Muscle layer of duodenum (tissue), 2 donors: ENCODE data around the gene C1orf35.
"Not testable (repeated sequence)": the region's sequence is repeated elsewhere in the genome, so short reads cannot be mapped to it uniquely, and the experiment has no call there.

Experiments
- H3K27ac ChIP-seq: one replicate; pipeline ENCODE4 v1.7.0; 2013; ENCODE audit warnings: mild to moderate bottlenecking, low read length
- H3K27me3 ChIP-seq: one replicate; pipeline ENCODE4 v1.7.0; 2013; ENCODE audit warnings: low read depth, mild to moderate bottlenecking, control low read depth, low read length
- H3K36me3 ChIP-seq, 2 donors: one replicate each; pipeline ENCODE4 v1.7.0; 2013; ENCODE audit warnings: low read length in 2 of 2, control low read depth in 1 of 2, mild to moderate bottlenecking in 1 of 2; ENCODE audit not compliant: insufficient read depth in 2 of 2, control insufficient read depth in 1 of 2
- H3K4me1 ChIP-seq, 2 donors: one replicate each; pipeline ENCODE4 v1.7.0; 2013; ENCODE audit warnings: low read length in 2 of 2, mild to moderate bottlenecking in 2 of 2, control low read depth in 1 of 2, moderate library complexity in 1 of 2; ENCODE audit not compliant: insufficient read depth in 2 of 2, control insufficient read depth in 1 of 2
- H3K4me3 ChIP-seq, 2 donors: one replicate each; pipeline ENCODE4 v1.7.0; 2013; ENCODE audit warnings: low read length in 2 of 2, low read depth in 1 of 2, mild to moderate bottlenecking in 1 of 2
- H3K9me3 ChIP-seq, 2 donors: one replicate each; pipeline ENCODE4 v1.7.0; 2013; ENCODE audit warnings: low read length in 2 of 2, control low read depth in 1 of 2, mild to moderate bottlenecking in 1 of 2; ENCODE audit not compliant: control insufficient read depth in 1 of 2
- donor health status: healthy.

C1orf35 gene

DNA sequence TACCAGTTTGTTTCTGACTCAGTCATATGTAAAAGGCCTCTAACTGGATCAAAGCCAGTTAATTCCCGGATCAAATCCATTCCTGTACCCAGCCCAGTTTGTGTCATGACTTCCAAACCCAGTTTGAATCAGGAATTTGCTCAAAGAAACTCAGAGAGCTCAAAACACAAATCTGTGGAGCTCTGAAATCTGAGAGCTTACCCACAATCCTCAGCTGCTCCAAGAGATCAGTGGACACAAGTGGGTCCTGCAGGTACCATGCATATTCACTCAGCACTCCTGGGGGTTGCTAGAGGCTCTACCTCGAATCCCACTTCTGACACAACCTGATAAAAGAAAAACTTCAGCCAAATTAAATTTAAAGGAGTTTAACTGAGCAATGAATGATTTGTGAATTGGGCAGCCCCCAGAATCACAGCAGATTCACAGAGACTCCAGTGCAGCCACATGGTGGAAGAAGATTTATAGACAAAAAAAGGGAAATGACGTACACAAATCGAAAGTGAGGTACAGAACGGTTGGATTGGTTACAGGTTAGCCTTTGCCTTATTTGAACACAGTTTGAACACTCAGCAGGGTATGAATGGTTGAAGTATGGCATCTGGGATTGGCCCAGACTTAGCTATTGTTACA, 17.8 kb upstream of the C1orf35 start:
- Histone ChIP-seq H3K9me3 (no peaks in the 10 kb centered on the region), H3K4me1 (no peaks in the 10 kb centered on the region), H3K36me3 (no peaks in the 10 kb centered on the region), H3K27me3 (no peaks in the 10 kb centered on the region), H3K27ac (no peak overlapping the region), H3K4me3 (no peak overlapping the region)

DNA sequence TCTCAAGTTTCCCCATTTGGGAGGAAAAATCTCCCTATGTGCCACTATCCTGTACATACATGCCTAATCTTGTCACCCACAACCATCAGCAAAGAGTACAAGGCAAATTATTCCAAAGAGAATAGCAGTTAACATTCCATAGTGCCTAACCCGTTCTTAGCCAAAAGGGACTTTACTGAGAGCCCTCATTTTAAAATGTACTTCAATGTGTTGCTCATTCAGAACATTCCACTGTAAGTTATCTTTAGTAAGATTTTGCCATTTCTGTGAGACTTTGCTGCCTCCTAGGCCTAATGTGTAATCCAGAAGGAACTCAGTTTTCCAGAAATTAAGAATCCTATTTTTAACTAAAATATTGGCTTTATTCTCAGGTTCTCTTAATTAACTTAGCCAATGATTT, 17.2 kb upstream of the C1orf35 start:
- Histone ChIP-seq H3K4me1 (no peaks in the 10 kb centered on the region), H3K27me3 (no peaks in the 10 kb centered on the region), H3K9me3 (no peaks in the 10 kb centered on the region), H3K4me3 (no peak overlapping the region), H3K36me3 (no peaks in the 10 kb centered on the region), H3K27ac (no peak overlapping the region)

DNA sequence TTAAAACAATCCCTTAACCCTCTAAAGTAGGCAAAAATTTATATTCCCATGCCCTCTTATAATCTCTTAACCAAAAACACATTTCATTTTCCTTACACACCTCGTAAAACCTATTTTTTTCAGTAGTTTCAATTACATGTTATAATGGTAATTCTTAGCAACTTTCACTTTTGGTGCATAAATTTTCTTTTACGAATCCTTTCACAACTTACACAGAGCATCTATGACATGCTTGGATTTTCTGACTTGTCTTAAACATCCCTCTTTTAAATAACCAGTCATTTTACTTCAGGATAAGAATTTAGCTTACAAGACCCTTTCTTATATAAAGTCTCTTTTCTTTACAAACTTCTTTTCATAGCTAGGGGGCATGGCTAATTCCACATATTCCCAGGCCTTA, 14.9 kb upstream of the C1orf35 start:
- Histone ChIP-seq H3K36me3 (no peaks in the 10 kb centered on the region), H3K9me3 (no peaks in the 10 kb centered on the region), H3K27me3 (no peaks in the 10 kb centered on the region), H3K4me3 (no peak overlapping the region), H3K4me1 (no peaks in the 10 kb centered on the region), H3K27ac (no peak overlapping the region)

DNA sequence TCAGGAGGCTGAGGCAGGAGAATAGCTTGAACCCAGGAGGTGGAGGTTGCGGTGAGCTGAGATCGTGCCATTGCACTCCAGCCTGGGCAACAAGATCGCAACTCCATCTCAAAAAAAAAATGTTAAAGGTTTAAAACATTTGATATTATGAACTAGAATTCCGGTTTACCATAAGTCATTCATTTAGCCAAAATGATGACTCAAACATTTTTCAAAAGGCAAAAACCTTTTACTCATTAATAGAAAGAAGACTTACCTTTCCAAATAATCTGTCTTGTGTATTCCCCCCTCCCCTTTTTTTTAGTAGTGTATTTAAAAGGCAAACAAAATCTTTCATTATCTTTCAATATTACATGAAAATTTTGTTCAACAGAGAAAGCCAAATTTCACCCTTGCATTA, 14.2 kb upstream of the C1orf35 start:
- Histone ChIP-seq H3K4me1 (no peaks in the 10 kb centered on the region), H3K36me3 (no peaks in the 10 kb centered on the region), H3K27ac (no peak overlapping the region), H3K4me3 (no peak overlapping the region), H3K9me3 (no peaks in the 10 kb centered on the region), H3K27me3 (no peaks in the 10 kb centered on the region)

DNA sequence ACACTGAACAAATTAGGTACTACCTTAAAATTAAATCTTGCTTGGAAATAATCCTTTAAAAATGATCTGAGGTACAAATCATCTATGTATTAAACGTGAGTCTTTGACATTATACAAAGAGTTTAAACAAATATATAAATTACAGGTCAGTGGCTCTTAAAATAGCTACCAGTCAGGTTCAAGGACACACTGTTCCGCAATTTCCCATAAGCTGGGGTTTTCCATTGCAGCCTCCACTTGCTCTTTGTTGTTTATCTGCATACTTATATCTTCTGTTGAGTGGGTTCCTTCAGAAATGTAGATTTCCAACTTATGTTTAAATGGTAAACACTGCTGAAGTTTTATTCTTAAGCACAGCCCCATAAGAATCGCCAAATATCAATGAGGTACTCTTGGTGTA, 11.7 kb upstream of the C1orf35 start:
- H3K27ac ChIP-seq: no peak overlapping the region
- H3K4me3 ChIP-seq: no peak overlapping the region
- H3K27me3 ChIP-seq: no peaks in the 10 kb centered on the region

DNA sequence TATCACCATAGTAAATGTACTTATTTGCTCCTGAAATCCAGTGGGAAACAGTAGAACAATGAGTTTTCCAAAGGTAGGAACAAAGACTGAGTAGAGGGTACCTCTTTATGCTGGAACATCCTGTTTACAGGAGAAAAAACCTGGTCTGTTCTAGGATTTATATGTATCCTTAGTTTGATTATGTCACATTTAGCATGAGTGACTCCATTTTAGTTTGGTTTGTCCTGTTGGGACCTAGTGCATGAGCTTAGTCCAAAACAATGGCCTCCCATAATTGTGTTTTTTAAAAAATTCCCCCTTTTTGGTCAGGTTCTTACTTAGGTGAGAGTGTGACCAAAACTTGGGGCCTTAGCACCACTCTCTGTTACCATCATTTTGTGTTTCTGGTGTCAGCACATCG, 9.5 kb upstream of the C1orf35 start:
- no peaks in the 10 kb centered on the region for H3K27me3 ChIP-seq
- H3K4me3 ChIP-seq: no peak overlapping the region
- peaks cover 0 to 17% of the 10 kb centered on the region in 2 donors for H3K4me1 ChIP-seq
- H3K36me3 ChIP-seq: peaks cover 0 to 4% of the 10 kb centered on the region in 2 donors
- H3K9me3 ChIP-seq: no peaks in the 10 kb centered on the region
- no peak overlapping the region for H3K27ac ChIP-seq

More for the DNA sequence above, 11.7 kb upstream of the C1orf35 start:
- no peaks in the 10 kb centered on the region for H3K36me3 ChIP-seq
- H3K9me3 ChIP-seq: no peaks in the 10 kb centered on the region
- peaks cover 0 to 5% of the 10 kb centered on the region in 2 donors for H3K4me1 ChIP-seq

DNA sequence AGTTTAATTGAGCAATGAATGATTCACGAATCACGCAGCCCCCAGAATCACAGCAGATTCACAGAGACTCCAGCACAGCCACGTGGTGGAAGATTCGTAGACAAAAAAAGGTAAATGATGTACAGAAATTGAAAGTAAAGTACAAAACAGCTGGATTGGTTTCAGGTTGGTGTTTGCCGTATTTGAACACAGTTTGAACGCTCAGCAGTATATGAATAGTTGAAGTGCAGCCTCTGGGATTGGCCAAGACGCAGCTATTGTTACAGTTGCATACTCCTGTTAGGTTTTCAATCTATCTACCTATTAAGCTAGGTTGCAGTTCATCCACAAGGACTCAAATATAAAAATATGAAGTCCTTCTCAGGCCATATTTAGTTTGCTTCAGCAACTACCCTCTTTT, 9.0 kb upstream of the C1orf35 start:
- H3K9me3 ChIP-seq: no peaks in the 10 kb centered on the region
- H3K27ac ChIP-seq: no peak overlapping the region
- H3K4me3 ChIP-seq: no peak overlapping the region
- H3K27me3 ChIP-seq: no peaks in the 10 kb centered on the region
- peaks cover 0 to 8% of the 10 kb centered on the region in 2 donors for H3K36me3 ChIP-seq
- peaks cover 0 to 18% of the 10 kb centered on the region in 2 donors for H3K4me1 ChIP-seq

DNA sequence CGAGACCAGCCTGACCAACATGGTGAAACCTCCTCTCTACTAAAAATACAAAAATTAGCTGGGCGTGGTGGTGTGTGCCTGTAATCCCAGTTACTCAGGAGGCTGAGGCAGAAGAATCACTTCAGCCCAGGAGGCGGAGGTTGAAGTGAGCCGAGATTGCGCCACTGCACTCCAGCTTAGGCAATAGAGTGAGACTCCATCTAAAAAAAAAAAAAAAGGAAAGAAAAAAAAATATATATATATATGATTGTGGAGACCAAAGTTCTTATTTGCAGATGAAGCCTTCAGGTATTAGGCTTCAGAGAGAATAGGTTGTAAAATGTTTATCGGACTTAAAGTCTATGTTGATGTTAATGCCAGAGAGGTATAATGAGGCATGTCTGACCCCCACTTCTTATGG, 8.2 kb upstream of the C1orf35 start:
- not testable (repeated sequence) for H3K27me3 ChIP-seq, H3K4me3 ChIP-seq, H3K9me3 ChIP-seq, H3K27ac ChIP-seq
- Histone ChIP-seq H3K36me3 (peaks cover 3 to 17% of the 10 kb centered on the region in 2 donors), H3K4me1 (peaks cover 0 to 18% of the 10 kb centered on the region in 2 donors)

DNA sequence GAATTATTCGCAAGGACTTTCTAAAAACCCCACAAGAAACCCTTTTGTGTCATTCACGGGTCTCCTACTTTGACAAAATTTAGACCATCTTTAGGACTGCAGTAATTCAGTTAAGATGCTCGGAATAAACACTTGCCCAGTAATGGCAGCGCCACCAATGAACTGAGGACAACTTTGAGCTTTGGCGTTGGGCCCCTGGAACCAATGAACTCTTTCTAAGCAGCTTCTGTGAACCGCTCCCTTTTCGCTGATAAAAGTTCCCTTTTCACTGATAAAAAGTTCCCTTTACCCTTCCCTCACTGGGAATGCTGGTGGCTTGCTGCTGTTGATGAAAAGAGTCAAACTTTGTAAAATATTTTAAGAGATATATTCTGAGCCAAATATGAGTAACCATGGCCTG, 7.4 kb upstream of the C1orf35 start:
- H3K27ac ChIP-seq: peak overlapping the region; percentile 94
- H3K36me3 ChIP-seq: peaks cover 3 to 25% of the 10 kb centered on the region in 2 donors
- no peaks in the 10 kb centered on the region for H3K9me3 ChIP-seq
- peaks cover 0 to 18% of the 10 kb centered on the region in 2 donors for H3K4me1 ChIP-seq
- peak overlapping the region; percentile 82 to 96 for H3K4me3 ChIP-seq
- H3K27me3 ChIP-seq: no peaks in the 10 kb centered on the region

DNA sequence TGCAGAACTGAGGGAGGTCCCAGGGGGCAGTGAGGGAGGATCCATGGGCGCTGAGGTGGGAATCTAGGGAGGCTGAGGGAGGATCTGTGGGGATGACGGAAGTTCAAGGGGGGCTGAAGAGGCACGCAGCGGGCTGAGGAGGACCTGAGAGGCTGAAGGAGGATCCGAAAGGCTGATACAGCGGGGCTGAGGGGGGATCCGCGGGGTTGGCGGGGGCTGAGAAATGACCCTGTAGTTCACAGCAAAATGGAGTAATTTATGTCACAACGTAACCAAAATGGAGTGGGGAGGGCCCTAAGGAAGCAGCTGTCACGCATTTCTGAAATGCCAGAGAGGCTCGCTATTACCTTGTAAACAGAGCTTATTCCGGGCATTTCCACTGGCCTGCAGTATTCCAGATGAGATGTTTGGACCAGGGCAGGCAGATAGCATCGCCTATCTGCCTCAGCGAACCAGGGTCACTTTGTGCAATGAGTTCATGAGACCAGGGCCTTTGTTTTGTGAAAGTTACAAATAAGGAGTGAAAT, 6.9 kb upstream of the C1orf35 start:
- Histone ChIP-seq H3K27ac (peak overlapping the region; percentile 94), H3K27me3 (no peaks in the 10 kb centered on the region), H3K4me1 (peaks cover 0 to 18% of the 10 kb centered on the region in 2 donors), H3K36me3 (peaks cover 3 to 26% of the 10 kb centered on the region in 2 donors), H3K9me3 (no peaks in the 10 kb centered on the region), H3K4me3 (peak overlapping the region; percentile 82 to 96)

DNA sequence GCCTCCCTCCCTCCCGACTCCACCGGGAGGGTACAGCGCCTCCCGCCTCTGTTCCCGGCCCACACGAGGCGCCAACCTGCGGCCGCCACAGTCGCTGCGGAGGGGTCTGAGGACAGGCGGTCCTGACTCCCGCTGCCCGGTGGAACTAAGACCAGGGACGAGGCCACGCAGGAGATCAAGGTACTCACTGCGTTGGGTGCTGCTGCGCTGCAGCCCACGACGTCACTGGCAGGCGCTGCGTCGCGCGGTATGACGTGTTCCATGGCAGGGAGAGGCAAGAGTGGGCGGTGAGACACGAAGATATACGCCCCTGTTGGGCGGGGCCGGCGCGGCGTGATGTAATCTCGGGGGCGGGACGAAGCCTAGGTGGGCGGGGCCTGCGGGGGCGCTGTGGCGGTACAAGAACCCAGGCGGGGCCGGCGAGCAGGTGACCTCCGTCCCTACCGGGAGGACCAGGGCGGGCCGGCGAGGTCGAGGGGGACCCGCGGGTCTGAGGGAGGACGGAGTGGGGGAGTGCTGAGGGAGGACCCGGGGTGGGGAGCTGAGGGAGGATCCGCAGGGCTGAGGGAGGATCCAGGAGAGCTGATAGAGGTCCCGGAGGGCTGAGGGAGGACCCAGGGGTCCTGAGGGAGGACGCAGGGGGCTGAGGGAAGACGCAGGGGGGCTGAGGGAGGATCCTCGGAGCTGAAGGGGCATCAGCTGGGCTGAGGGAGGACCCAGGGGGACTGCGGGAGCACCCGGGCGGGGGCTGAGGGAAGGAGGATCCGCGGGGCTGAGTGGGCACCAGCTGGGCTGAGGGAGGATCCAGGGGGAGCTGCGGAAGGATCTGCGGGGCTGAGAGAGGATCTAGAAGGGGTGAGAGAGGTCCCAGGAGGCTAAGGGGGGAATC, 6.2 kb upstream of the C1orf35 start, which contains the start of gene MRPL55:
TSS of gene MRPL55 (minus strand) at position 227 of the 889 bp plus-strand sequence. CDS start 1,039 bp downstream, outside the sequence.
- Histone ChIP-seq H3K27me3 (no peaks in the 10 kb centered on the region), H3K4me3 (peak within 1 kb of the TSS; percentile 93 to 96), H3K4me1 (peaks cover 0 to 22% of the 10 kb centered on the region in 2 donors), H3K27ac (peak within 1 kb of the TSS; percentile 94), H3K36me3 (peaks cover 3 to 26% of the 10 kb centered on the region in 2 donors), H3K9me3 (no peaks in the 10 kb centered on the region)
